KBM-7 (cell line): ENCODE results near the gene FRAT2.

Experiments
- DNase-seq: peaks from one replicate; pipeline ENCODE4 v3.0.0-alpha.2; 2015
- in situ Hi-C: fragments of 300-500 bp; cut with MboI; formaldehyde crosslinking; loops from 2 replicates; pipeline ENCODE4 v1.14.3; 2020; ENCODE audit warnings: low sequenced_read_pairs, low pct_unique_long_range_greater_than_20kb, mixed read lengths

FRAT2 gene

GRCh38 chr10:97329766-97330165, 4.8 kb downstream of the FRAT2 start:
- in situ Hi-C loops: no loop called here
- no peak for DNase-seq

GRCh38 chr10:97328646-97329453, 5.7 kb downstream of the FRAT2 start:
- in situ Hi-C loops: no loop called here
- no peak for DNase-seq

GRCh38 chr10:97327348-97328294, 6.9 kb downstream of the FRAT2 start:
- no peak for DNase-seq
- in situ Hi-C loops: no loop called here

- in situ Hi-C loops: no loop called here
- no peak for DNase-seq
Measured at GRCh38 chr10:97325754-97326153, 8.8 kb downstream of the FRAT2 start.

DNA sequence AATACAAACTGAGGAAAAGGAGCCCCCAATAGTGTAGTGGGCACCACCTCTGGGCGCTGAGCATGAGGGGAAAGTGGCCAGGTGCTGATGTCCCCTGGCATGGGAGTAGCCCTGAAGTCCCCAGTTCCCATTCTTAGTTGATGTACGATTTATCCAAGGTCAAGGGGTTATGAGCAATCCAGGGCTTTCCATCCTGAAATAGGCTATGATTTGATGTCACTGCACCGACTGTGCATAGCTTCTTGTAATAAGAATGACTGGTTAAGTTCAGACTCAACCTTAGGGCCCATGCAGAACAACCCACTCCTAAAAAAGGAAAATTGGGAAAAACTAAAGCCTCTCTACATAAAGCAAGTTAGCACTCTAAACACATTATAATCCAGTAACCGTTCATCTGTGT, 11.0 kb downstream of the FRAT2 start:
- DNase-seq: no peak

DNA sequence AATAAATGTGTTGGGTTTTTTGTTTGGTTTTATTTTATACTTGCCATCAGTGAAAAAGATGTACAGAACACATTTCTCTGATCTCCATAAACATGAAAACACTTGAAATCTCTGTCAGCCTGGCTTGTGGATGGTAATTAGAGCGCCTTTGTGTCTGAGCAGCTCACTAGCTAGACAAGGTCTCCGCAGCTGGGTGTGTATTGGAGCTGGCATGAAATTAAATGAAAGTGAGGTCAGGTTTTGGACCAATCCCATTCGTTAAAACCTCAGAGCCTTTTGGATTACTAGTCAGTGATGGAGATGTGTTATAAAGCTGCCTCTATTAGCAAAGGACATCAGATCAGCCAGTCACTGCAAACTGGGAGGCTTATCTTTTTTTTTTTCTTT, 12.7 kb downstream of the FRAT2 start:
- DNase-seq: no peak
- in situ Hi-C loops: no loop called here

More for the DNA sequence above, 11.0 kb downstream of the FRAT2 start:
- in situ Hi-C loops: no loop called here

GRCh38 chr10:97321032-97321803, 13.3 kb downstream of the FRAT2 start:
- in situ Hi-C loops: no loop called here
- peak; percentile 81 for DNase-seq

DNA sequence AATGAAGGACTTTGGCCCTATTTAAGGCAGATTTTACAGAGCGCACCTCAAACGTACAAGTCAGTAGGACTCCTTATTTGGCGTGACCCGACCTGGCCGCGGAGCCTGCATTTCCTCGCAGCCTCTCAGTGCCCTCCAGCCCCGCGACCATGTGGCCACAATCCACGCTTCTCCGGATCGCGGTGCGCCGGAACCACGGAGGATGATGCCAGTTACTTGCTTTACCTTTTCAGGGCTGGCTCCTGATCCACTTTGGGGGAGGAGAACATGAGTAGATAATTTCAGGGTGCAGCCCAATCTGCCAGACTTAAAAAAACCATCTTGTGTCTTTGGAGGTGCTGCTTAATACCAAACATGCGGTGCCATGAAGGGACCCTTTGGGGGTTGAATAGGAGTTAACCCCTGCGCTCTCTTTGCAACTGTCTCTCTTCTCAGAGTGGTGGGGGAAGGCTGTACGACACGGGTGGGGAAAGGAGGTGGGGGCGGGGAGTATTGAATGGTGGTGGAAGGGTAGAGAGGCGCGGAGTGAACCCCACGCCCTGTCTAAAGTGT, 14.0 kb downstream of the FRAT2 start:
- DNase-seq: no peak
- in situ Hi-C loops: no loop called here

DNA sequence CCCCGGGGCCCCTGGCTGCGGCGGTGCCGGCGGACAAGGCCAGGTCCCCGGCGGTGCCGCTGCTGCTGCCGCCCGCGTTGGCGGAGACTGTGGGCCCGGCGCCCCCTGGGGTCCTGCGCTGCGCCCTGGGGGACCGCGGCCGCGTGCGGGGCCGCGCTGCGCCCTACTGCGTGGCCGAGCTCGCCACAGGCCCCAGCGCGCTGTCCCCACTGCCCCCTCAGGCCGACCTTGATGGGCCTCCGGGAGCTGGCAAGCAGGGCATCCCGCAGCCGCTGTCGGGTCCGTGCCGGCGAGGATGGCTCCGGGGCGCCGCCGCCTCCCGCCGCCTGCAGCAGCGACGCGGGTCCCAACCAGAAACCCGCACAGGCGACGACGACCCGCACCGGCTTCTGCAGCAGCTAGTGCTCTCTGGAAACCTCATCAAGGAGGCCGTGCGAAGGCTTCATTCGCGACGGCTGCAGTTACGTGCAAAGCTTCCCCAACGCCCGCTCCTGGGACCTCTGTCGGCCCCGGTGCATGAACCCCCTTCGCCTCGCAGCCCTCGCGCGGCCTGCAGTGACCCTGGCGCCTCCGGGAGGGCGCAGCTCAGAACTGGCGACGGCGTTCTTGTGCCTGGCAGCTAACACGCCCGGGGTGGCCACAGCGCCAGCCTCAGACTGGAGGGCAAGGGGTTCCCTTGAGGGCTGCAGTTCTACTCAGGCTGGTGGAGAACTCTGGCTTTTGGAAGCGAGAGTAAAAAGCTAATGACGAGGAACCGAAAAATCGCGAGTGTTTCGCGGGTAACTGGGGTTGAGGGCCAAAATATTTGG, 14.7 kb downstream of the FRAT2 start:
- in situ Hi-C loops: no loop called here
- peak; percentile 77 for DNase-seq

DNA sequence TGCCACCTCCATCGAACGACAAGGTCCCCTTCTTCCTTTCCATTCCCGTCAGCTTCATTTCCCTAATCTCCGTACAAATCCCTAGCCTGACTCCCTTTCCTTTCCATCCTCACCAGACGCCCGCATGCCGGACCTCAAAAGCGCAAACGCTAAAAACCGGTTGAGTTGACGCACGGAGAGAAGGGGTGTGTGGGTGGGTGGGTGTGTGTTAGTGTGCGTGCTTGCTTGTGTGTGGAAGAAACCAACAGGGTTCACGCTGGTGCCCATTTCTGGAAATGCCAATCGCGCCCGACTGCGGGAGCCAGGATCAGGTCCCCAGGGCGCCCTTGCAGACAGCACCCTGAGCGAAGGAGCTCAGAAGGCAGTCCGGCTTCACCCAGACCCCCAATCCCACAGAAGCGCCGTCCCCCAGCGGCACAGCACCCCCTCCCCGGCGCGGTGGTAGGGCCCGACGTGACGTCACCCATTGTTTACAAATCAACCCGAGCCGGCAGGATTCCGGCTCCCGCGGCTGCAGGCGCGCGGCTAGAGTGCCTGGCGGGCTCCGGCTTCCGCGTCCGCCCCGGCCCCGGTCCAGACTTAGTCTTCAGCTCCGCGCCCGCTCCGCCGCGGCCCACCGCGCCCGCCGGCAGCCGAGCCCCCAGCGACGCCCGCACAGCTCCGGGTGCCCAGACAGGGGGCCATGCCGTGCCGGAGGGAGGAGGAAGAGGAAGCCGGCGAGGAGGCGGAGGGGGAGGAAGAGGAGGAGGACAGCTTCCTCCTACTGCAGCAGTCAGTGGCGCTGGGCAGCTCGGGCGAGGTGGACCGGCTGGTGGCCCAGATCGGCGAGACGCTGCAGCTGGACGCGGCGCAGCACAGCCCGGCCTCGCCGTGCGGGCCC, 15.5 kb downstream of the FRAT2 start, which contains the start of gene FRAT1:
TSS of gene FRAT1 (plus strand) at position 500 of the 880 bp plus-strand sequence. CDS start at position 683, 183 bp downstream.
- peak; percentile 94 for DNase-seq
- in situ Hi-C loops: no loop called here

GRCh38 chr10:97314671-97315070, 19.9 kb downstream of the FRAT2 start:
- in situ Hi-C loops: no loop called here
- DNase-seq: no peak

DNA sequence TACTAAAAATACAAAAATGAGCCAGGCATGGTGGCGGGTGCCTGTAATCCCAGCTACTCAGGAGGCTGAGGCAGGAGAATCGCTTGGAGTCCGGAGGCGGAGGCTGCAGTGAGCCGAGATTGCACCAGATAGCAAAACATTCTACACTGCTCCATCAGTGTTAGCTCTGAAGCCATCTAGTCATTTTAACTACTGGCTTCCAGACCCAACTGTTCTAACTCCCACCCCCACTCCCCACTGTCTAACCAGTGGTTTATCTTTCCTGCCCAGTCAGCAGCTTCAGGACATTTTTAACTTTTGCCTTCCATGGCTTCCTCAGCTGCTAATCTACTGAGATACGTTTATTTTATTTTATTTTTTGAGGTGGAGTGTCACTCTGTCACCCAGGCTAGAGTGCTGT, 21.6 kb downstream of the FRAT2 start:
- DNase-seq: no peak
- in situ Hi-C loops: no loop called here

DNA sequence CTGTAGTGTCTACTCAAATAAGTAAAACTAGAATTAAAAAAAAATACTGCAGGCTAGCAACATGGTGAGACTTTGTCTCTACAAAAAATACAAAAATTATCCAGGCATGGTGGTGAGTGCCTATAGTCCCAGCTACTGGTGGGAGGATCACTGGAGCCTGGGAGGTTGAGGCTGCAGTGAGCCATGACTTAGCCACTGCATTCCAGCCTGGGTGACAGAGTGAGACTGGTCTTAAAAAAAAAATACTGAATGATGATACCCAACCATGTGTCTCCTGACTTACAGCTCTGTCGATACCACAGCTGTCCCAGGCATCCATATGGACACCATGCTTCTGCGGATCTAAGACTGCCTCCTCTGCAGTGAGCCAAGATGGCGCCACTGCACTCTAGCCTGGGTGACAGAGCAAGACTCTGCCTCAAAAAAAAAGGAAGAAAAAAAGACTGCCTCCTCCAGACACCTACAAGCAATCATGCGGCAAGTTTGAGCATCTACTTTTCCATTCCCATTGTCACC, 23.4 kb downstream of the FRAT2 start:
- DNase-seq: no peak
- in situ Hi-C loops: no loop called here

DNA sequence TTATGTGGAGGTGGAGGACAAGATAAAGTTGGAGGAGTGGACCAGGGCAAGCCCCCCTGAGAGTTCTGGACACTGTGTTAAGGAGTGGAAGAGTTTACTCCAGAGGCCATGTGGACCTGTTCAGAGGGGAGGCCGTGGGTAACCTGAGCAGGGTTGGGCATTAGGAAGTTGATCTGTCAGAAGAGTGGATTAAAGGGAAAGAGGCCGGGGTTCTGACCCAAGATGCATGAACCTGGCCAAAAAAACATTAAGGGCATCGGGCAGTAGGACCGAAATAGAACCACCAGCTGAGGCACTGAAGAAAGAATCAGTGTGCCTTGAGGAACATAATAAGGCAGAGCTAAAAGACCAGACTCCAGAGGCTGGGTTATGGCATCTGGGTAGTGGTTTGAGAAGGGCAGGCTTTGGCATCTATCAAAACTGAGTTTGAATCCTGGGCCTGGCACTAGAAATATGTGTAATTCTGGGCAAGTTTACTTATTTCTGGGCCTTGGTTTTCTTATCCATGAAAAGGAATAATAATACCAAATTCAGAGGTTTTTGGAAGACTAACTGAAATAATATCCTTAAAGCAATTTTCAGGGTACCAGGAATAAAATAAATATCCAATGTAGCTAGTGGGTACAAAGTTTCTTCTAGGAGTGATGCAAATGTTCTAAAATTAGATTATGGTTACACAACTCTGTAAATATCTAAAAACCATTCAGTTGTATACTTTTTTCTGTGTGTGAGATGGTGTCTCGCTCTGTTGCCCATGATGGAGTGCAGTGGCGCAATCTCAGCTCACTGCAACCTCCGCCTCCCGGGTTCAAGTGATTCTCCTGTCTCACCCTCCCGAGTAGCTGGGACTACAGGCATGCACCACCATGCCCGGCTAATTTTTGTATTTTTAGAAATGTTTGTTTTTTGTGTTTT, 26.4 kb downstream of the FRAT2 start:
- DNase-seq: no peak
- in situ Hi-C loops: no loop called here

DNA sequence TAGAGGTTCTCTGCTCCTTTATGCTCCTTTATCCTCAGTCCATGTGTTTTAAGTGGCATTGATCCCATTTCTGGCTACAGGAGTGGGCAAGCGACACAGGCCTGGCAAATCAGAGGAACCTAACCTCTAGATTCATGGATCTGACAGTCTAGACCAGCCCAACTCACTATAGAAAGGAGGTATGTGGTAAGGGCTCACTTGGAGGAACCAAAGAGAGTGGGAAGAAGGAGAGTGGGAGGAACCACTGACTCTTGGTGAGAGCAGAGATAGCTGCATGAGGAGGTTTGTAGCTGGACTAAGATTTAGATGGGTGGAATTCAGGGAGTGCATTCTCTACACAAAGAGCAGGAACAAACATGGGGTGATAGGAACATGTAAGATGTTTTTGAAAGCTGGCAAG, 27.1 kb downstream of the FRAT2 start:
- in situ Hi-C loops: no loop called here
- no peak for DNase-seq

DNA sequence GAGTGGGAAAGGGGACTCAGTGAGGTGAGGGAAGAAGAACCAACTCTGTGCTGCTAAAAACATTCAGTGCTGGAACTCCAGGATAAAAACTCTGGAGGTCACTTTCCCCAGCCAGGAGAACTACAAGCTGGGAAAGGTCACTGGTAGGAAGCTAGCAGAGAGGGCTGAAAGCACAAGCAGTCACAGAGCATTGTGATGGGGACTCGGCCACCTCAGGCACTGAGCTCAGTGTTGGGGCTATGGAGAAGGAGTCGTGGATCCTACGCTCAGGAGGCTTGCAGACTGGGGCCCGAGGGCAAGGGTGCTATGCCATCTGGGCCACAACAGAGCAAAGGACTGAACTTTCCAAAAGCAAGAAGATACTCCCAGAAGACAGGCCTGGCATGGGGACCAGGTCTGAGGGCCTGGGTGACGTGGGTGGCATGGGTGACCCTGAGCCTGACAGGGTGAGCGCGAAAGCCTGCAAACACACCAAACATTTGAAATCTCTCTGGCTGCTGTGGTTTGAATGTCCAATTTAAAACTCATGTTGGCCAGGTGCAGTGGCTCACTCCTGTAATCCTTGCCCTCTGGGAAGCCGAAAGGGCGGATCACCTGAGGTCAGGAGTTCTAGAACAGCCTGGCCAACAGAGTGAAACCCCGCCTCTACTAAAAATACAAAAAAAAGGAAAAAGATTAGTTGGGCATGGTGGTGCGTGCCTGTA, 32.3 kb downstream of the FRAT2 start:
- DNase-seq: no peak
- in situ Hi-C loops: no loop called here
